GM12875 (cell line): ENCODE data around the gene EXOC8.

ENCODE experiments used
- H3K4me3 ChIP-seq: one replicate; pipeline ENCODE4 v1.5.1; 2011; ENCODE audit warnings: low read depth, low read length, control low read depth
- TF ChIP-seq, protein P1 (sequence below): IDR thresholded peaks from 2 replicates; pipeline ENCODE4 v1.5.1; 2011; ENCODE audit warnings: low read depth, mild to moderate bottlenecking, control low read depth, inconsistent platforms, low read length, moderate library complexity, borderline replicate concordance; ENCODE audit not compliant: insufficient read depth

Gene EXOC8

DNA sequence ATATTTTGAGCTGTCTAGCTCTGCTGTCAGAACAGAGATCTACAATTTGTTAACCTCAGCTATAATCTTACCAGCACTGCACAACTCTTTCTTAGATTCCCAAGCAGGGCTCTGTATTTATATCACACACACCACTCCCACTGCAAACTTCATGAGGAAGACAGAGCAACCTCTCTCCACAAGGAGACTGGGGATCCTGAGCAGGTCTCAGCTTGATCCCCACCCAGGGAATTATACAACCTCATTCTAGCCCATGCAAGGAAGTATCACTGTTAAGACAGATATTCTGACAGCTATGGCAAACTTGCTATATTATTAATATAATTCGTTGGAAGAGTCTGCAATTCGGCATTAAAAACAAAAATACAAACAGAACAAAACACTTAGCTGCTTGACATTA lies 44.1 kb upstream of the EXOC8 start:
- H3K4me3 ChIP-seq, result no peak overlapping the region
- TF ChIP-seq, protein P1, sequence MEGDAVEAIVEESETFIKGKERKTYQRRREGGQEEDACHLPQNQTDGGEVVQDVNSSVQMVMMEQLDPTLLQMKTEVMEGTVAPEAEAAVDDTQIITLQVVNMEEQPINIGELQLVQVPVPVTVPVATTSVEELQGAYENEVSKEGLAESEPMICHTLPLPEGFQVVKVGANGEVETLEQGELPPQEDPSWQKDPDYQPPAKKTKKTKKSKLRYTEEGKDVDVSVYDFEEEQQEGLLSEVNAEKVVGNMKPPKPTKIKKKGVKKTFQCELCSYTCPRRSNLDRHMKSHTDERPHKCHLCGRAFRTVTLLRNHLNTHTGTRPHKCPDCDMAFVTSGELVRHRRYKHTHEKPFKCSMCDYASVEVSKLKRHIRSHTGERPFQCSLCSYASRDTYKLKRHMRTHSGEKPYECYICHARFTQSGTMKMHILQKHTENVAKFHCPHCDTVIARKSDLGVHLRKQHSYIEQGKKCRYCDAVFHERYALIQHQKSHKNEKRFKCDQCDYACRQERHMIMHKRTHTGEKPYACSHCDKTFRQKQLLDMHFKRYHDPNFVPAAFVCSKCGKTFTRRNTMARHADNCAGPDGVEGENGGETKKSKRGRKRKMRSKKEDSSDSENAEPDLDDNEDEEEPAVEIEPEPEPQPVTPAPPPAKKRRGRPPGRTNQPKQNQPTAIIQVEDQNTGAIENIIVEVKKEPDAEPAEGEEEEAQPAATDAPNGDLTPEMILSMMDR, result no peak

DNA sequence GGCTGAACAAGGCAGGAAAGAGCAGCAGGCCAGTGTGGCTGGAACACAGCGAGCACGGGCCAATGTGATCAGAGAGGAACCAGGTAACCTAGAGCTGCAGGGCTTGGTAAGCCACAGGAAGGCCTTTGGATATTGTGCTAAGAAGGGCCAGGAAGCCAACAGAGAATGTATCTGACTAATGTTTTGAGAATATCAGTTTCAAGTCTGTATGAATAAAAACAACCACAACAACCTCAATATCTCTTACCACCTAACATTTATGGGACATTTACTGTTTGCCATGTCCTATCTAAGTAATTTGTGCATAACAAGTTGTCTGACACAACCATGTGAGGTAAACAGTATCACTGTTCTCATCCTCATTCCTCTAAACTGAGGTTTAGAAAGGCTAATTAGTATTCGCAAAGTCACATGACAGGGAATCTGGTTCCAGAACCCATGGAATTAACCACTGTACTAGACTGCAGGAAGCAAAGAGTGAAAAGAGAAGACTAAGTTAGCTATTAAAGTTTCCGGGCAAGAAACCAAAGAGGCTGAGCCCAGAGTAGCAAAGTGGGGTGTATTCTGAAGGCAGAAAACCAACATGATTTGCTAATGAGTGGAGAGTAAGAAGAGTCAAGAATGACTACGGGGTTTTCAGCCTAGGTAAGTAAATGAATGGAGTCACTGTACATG lies 39.4 kb upstream of the EXOC8 start:
- TF ChIP-seq, protein P1, result no peak
- no peak overlapping the region for H3K4me3 ChIP-seq

GRCh38 chr1:231376101-231376500 lies 38.4 kb upstream of the EXOC8 start:
- no peak overlapping the region for H3K4me3 ChIP-seq
- TF ChIP-seq, protein P1, result no peak

GRCh38 chr1:231374394-231374793 lies 36.7 kb upstream of the EXOC8 start:
- TF ChIP-seq, protein P1, result no peak
- H3K4me3 ChIP-seq, result no peak overlapping the region

DNA sequence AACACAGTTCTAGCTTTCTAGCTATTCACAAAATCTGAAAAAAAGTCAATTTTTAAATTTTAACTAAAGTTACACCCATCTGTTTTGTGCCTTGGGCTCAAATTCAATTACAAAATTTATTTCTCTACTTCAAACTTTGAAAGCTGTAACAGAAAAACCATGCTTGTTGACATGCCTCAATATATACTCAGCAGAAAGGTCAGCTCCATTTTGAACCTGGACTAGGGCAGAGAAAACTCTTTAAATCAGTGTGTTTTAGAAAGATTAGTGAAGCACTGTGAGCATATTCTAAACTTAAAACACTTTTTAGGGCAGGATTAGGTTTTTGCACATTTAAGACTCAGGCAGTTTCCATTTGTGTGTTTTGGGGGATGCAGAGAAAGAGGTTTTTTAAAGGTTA lies 34.8 kb upstream of the EXOC8 start:
- H3K4me3 ChIP-seq, result no peak overlapping the region
- TF ChIP-seq, protein P1, result no peak

- H3K4me3 ChIP-seq, result no peak overlapping the region
- TF ChIP-seq, protein P1, result no peak
Observed at GRCh38 chr1:231369282-231369681, 31.6 kb upstream of the EXOC8 start.

- H3K4me3 ChIP-seq, result no peak overlapping the region
- TF ChIP-seq, protein P1, result no peak
Observed at GRCh38 chr1:231364192-231364591, 26.5 kb upstream of the EXOC8 start.
